ENCODE results near the gene PREX1. TPM values are rescaled to one million over a fixed set of nuclear protein-coding genes. Genes with fewer than 3 reads are reported as not detected.
A peak's percentile ranks its signal among the peaks of the same experiment; 100 is the strongest.

PREX1 gene
- total and polyA plus RNA-seq, 8 donors: 1.5 to 13.2 (median 6.3) TPM

- Histone ChIP-seq H3K4me3 (no peak overlapping the region), H3K36me3 (no peaks in the 10 kb centered on the region), H3K27me3 (no peaks in the 10 kb centered on the region), H3K27ac (no peak overlapping the region), H3K4me1 (peaks cover 0 to 7% (median 0%) of the 10 kb centered on the region in 3 donors), H3K9me3 (no peaks in the 10 kb centered on the region)
- 81 to 92% methylated on average over 8 of the region's 8 CpGs for WGBS, 2 donors
- FAIRE-seq (no peak), DNase-seq (peak in 2 of 6 donors; percentile 19 to 21), ATAC-seq (no peak)
- intact Hi-C loops (cut with DNase I): no loop called here
- TF ChIP-seq CTCF (IDR thresholded peaks at IDR 0.05): no peak
Measured at GRCh38 chr20:48702455-48702913, 125.3 kb downstream of the PREX1 start.

- Histone ChIP-seq H3K27me3 (no peaks in the 10 kb centered on the region), H3K9me3 (no peaks in the 10 kb centered on the region), H3K4me1 (peaks cover 0 to 7% (median 0%) of the 10 kb centered on the region in 3 donors), H3K36me3 (no peaks in the 10 kb centered on the region), H3K27ac (no peak overlapping the region), H3K4me3 (no peak overlapping the region)
- ATAC-seq (no peak), FAIRE-seq (no peak), DNase-seq (peak in 2 of 6 donors; percentile 25 to 28)
- WGBS, 2 donors: 77 to 92% methylated on average over 7 of the region's 7 CpGs
- TF ChIP-seq CTCF (IDR thresholded peaks at IDR 0.05): no peak
- intact Hi-C loops (cut with DNase I): no loop called here
Measured at GRCh38 chr20:48701702-48702101, 126.1 kb downstream of the PREX1 start.

- H3K9me3 ChIP-seq: no peaks in the 10 kb centered on the region
- 89 to 92% methylated on average over 13 of the region's 13 CpGs for WGBS, 2 donors
- peak in 2 of 6 donors; percentile 6 to 24 for DNase-seq
- H3K4me3 ChIP-seq: no peak overlapping the region
- peak overlapping the region; percentile 1 to 55 (median 32) for H3K27ac ChIP-seq
- peaks cover 0 to 7% (median 0%) of the 10 kb centered on the region in 3 donors for H3K4me1 ChIP-seq
- no peaks in the 10 kb centered on the region for H3K36me3 ChIP-seq
- no peak for TF ChIP-seq CTCF (IDR thresholded peaks at IDR 0.05)
- no peaks in the 10 kb centered on the region for H3K27me3 ChIP-seq
- FAIRE-seq: no peak
- intact Hi-C loops (cut with DNase I): no loop called here
- ATAC-seq: no peak
Measured at GRCh38 chr20:48698507-48699267, 129.1 kb downstream of the PREX1 start.

- H3K9me3 ChIP-seq: no peaks in the 10 kb centered on the region
- peak; percentile 62 to 86 (median 76) for ATAC-seq
- H3K4me3 ChIP-seq: no peak overlapping the region
- DNase-seq: peak; percentile 52 to 95 (median 84)
- H3K27me3 ChIP-seq: no peaks in the 10 kb centered on the region
- H3K27ac ChIP-seq: peak overlapping the region; percentile 1 to 55 (median 32)
- H3K36me3 ChIP-seq: no peaks in the 10 kb centered on the region
- 39 to 48% methylated on average over 8 of the region's 8 CpGs for WGBS, 2 donors
- no peak for FAIRE-seq
- H3K4me1 ChIP-seq: peaks cover 0 to 7% (median 0%) of the 10 kb centered on the region in 3 donors
- intact Hi-C loops (cut with DNase I): no loop called here
- TF ChIP-seq CTCF (IDR thresholded peaks at IDR 0.05): no peak
Measured at GRCh38 chr20:48697845-48698491, 129.8 kb downstream of the PREX1 start.
